GM19240 (cell line): ENCODE measurements around the gene BTG2.
"Not testable (repeated sequence)": the region's sequence is repeated elsewhere in the genome, so short reads cannot be mapped to it uniquely, and the experiment has no call there.

Experiments used
- DNase-seq: peaks from one replicate; pipeline ENCODE4 v3.0.0; 2011; ENCODE audit warnings: low spot score; ENCODE audit not compliant: insufficient read length

The BTG2 gene

GRCh38 chr1:203291201-203292096, 13.9 kb upstream of the BTG2 start:
- no peak for DNase-seq

- no peak for DNase-seq
Observed at GRCh38 chr1:203295796-203296195, 9.5 kb upstream of the BTG2 start.

- DNase-seq = no peak
Observed at GRCh38 chr1:203296460-203297073, 8.8 kb upstream of the BTG2 start.

- DNase-seq = no peak
Observed at GRCh38 chr1:203299169-203299568, 6.2 kb upstream of the BTG2 start.

GRCh38 chr1:203299719-203300429, 5.4 kb upstream of the BTG2 start:
- DNase-seq = not testable (repeated sequence)

- no peak for DNase-seq
Observed at GRCh38 chr1:203300441-203301330, 4.6 kb upstream of the BTG2 start.

- no peak for DNase-seq
Observed at GRCh38 chr1:203301331-203301668, 4.0 kb upstream of the BTG2 start.

GRCh38 chr1:203302456-203302855, 2.9 kb upstream of the BTG2 start:
- no peak for DNase-seq

- DNase-seq = no peak
Observed at GRCh38 chr1:203302894-203303293, 2.4 kb upstream of the BTG2 start.

GRCh38 chr1:203304391-203304918, 864 bp upstream of the BTG2 start:
- DNase-seq = no peak

GRCh38 chr1:203305809-203306088, 430 bp downstream of the BTG2 start:
- no peak for DNase-seq

GRCh38 chr1:203306089-203306964, 1.0 kb downstream of the BTG2 start:
- DNase-seq = no peak

GRCh38 chr1:203306965-203307541, 1.7 kb downstream of the BTG2 start:
- DNase-seq = no peak

- DNase-seq = no peak
Observed at GRCh38 chr1:203307641-203308126, 2.4 kb downstream of the BTG2 start.

- DNase-seq = no peak
Observed at GRCh38 chr1:203308328-203308922, 3.1 kb downstream of the BTG2 start.

GRCh38 chr1:203308923-203309331, 3.6 kb downstream of the BTG2 start:
- no peak for DNase-seq

GRCh38 chr1:203311368-203312301, 6.3 kb downstream of the BTG2 start:
- no peak for DNase-seq
